HepG2 (cell line): ENCODE results near the gene UQCC5. TPM values are rescaled to one million over a fixed set of nuclear protein-coding genes. Genes with fewer than 3 reads are reported as not detected.

Experiments
- ATAC-seq: fragments of 200-7000 bp; cut with Tn5 transposase; 3 replicates; pipeline ENCODE4 v1.9.1; 2020; ENCODE audit warnings: mild to moderate bottlenecking, moderate library complexity
- BruUV-seq: library from RNA; stranded (reverse); fragments of 400-500 nt; replicated peaks from 2 replicates; lab custom pipeline; 2021; lab: Mats Ljungman, UMichigan
- CTCF ChIA-PET: fragments of 300-600 bp; formaldehyde crosslinking; extraction: SDS; loops from one replicate; lab custom pipeline; 2021; ENCODE audit warnings: low total read pairs, inconsistent platforms, low intra/inter-chr PET ratio; lab: Yijun Ruan, JAX
- POLR2A ChIA-PET: fragments of 350-600 bp; sonication (Branson Sonifier 250); formaldehyde crosslinking; loops from one replicate; lab custom pipeline; 2020; ENCODE audit warnings: antibody characterized with exemption, inconsistent platforms; lab: Yijun Ruan, JAX
- DNase-seq: peaks from one replicate; pipeline ENCODE4 v3.0.0-alpha.2; 2015; ENCODE audit warnings: low spot score
- FAIRE-seq: peaks from 3 replicates; lab custom pipeline; 2011; peaks lifted over from hg19 to GRCh38; lab: Jason Lieb, UNC
- H2AFZ ChIP-seq: one replicate; pipeline ENCODE4 v1.6.1; 2011; ENCODE audit warnings: low read length, inconsistent platforms
- H3K27ac ChIP-seq: fragments of 300-600 bp; 3 replicates; pipeline ENCODE4 v1.8.0; 2011; ENCODE audit warnings: mixed run types, mild to moderate bottlenecking, mixed read lengths, low read length, inconsistent platforms; ENCODE audit not compliant: insufficient read depth; ENCODE audit errors: extremely low read length
- H3K27me3 ChIP-seq, 2 experiments: fragments of 200-600 bp in 1 of 2; 2 replicates in 1 of 2; 3 replicates in 1 of 2; pipeline versions ENCODE4 v1.6.0 to v1.8.0; 2011; ENCODE audit warnings: low read length in 2 of 2, mild to moderate bottlenecking in 2 of 2, moderate library complexity in 2 of 2, inconsistent platforms in 1 of 2; ENCODE audit not compliant: insufficient read depth in 2 of 2, control insufficient read depth in 1 of 2
- H3K36me3 ChIP-seq, 2 experiments: fragments of 200-600 bp in 1 of 2; replicated peaks in 1 of 2; 2 replicates in 1 of 2; 3 replicates in 1 of 2; pipeline versions ENCODE4 v1.5.1 to v1.8.0; 2011; ENCODE audit warnings: low read length in 2 of 2, inconsistent platforms in 1 of 2; ENCODE audit not compliant: insufficient read depth in 2 of 2, control insufficient read depth in 1 of 2
- H3K4me1 ChIP-seq: 2 replicates; pipeline ENCODE4 v1.5.1; 2012; ENCODE audit warnings: low read length, inconsistent platforms; ENCODE audit not compliant: insufficient read depth
- H3K4me2 ChIP-seq: 2 replicates; pipeline ENCODE4 v1.6.0; 2011; ENCODE audit warnings: low read depth, low read length, inconsistent platforms
- H3K4me3 ChIP-seq, 3 experiments: fragments of 200-600 bp in 1 of 3; sonication (generic), shearing (Covaris generic) in 1 of 3; replicated peaks in 1 of 3; 2 replicates each; pipeline ENCODE4 v1.5.1; 2011 to 2016; ENCODE audit warnings: low read length in 3 of 3, inconsistent platforms in 2 of 3, low read depth in 2 of 3, mild to moderate bottlenecking in 2 of 3, control low read depth in 1 of 3, mixed read lengths in 1 of 3; ENCODE audit not compliant: insufficient read depth in 1 of 3
- H3K79me2 ChIP-seq: one replicate; pipeline ENCODE4 v1.6.1; 2011; ENCODE audit warnings: low read length, inconsistent platforms; ENCODE audit not compliant: insufficient read depth
- H3K9ac ChIP-seq: 2 replicates; pipeline ENCODE4 v1.6.0; 2011; ENCODE audit warnings: mild to moderate bottlenecking, low read depth, low read length, inconsistent platforms; ENCODE audit not compliant: insufficient read depth
- H3K9me3 ChIP-seq: 2 replicates; pipeline ENCODE4 v1.5.1; 2012; ENCODE audit warnings: mild to moderate bottlenecking, low read length
- H4K20me1 ChIP-seq: 2 replicates; pipeline ENCODE4 v1.6.0; 2011; ENCODE audit warnings: inconsistent platforms, mild to moderate bottlenecking, low read length, moderate library complexity; ENCODE audit not compliant: insufficient read depth
- FOXM1 ChIP-seq: sonication (generic); formaldehyde crosslinking; IDR thresholded peaks from 2 replicates; pipeline ENCODE4 v1.5.0; 2020; ENCODE audit warnings: missing genetic modification reagents
- HMGA1 ChIP-seq: sonication (generic); formaldehyde crosslinking; conservative IDR thresholded peaks from 2 replicates; pipeline ENCODE4 v1.4.0; 2020; ENCODE audit warnings: missing genetic modification reagents
- LCORL ChIP-seq, 2 experiments: fragments of 450-650 bp in 1 of 2; sonication (generic) in 1 of 2; formaldehyde crosslinking in 1 of 2; IDR thresholded peaks; 2 replicates each; pipeline versions ENCODE4 v1.5.0 to v1.6.1; 2017 to 2020; ENCODE audit warnings: antibody characterized with exemption in 1 of 2, missing genetic modification reagents in 1 of 2
- REL ChIP-seq: sonication (generic); formaldehyde crosslinking; conservative IDR thresholded peaks from 2 replicates; pipeline ENCODE4 v1.8.0; 2022; ENCODE audit warnings: mild to moderate bottlenecking, missing genetic modification reagents, moderate library complexity
- SIX1 ChIP-seq: sonication (generic); formaldehyde crosslinking; IDR thresholded peaks from 2 replicates; pipeline ENCODE4 v1.4.0; 2020; ENCODE audit warnings: missing genetic modification reagents, borderline replicate concordance
- SP5 ChIP-seq: IDR thresholded peaks from 2 replicates; pipeline ENCODE4 v1.6.1; 2016; ENCODE audit warnings: low read depth, borderline replicate concordance
- ZNF256 ChIP-seq: sonication (generic); formaldehyde crosslinking; conservative IDR thresholded peaks from 2 replicates; pipeline ENCODE4 v1.4.0; 2020; ENCODE audit warnings: missing genetic modification reagents
- ZNF33A ChIP-seq: sonication (generic); formaldehyde crosslinking; IDR thresholded peaks from 2 replicates; pipeline ENCODE4 v1.5.1; 2020; ENCODE audit warnings: missing genetic modification reagents, mild to moderate bottlenecking, moderate library complexity, borderline replicate concordance
- ZNF468 ChIP-seq: sonication (generic); formaldehyde crosslinking; IDR thresholded peaks from 2 replicates; pipeline ENCODE4 v1.8.0; 2022; ENCODE audit warnings: mild to moderate bottlenecking, moderate library complexity, missing genetic modification reagents
- ZNF780A ChIP-seq: sonication (generic); formaldehyde crosslinking; IDR thresholded peaks from 2 replicates; pipeline ENCODE4 v1.8.0; 2022; ENCODE audit warnings: mild to moderate bottlenecking, missing genetic modification reagents, moderate library complexity
- WGBS: methylation state at CpG from one replicate; pipeline ENCODE4 v1.1.6; 2017; ENCODE audit warnings: low lambda C conversion rate; 5-methylcytosine and 5-hydroxymethylcytosine counted together
- in situ Hi-C: cut with HindIII; loops from 2 replicates; pipeline ENCODE4 v1.10.0; 2017; ENCODE audit warnings: low pct_unique_long_range_greater_than_20kb; ENCODE audit not compliant: extremely low pct_ligation_motif_present
- intact Hi-C: fragments of 100-400 bp; cut with micrococcal nuclease; formaldehyde crosslinking; loops from one replicate; pipeline ENCODE4 v1.10.0; 2022; ENCODE audit not compliant: unreplicated experiment
- polyA plus RNA-seq, 8 experiments: library from polyadenylated mRNA; depleted of rRNA in 3 of 8; stranded (reverse) in 7 of 8; unstranded in 1 of 8; fragments of >200 nt; fragmentation: Illumina TruSeq in 4 of 8; extraction: Trizol in 4 of 8; gene quantifications; 2 replicates each; pipeline versions ENCODE4 v1.2.1 to v1.2.3, GENCODE V29; 2011 to 2016; ENCODE audit warnings: low read depth in 4 of 8, missing spikeins in 1 of 8, mixed read lengths in 1 of 8; ENCODE audit not compliant: insufficient read depth in 1 of 8
- total RNA-seq, 5 experiments: library from RNA; depleted of rRNA; stranded (reverse); fragments of >200 nt; fragmentation: Illumina TruSeq; extraction: Trizol; gene quantifications; 2 replicates each; pipeline ENCODE4 v1.2.3, GENCODE V29; 2016; ENCODE audit warnings: low read depth in 1 of 5
- TF ChIP-seq, protein P1 (sequence below): sonication (generic); formaldehyde crosslinking; IDR thresholded peaks from 2 replicates; pipeline ENCODE4 v1.9.0; 2021; ENCODE audit warnings: missing genetic modification reagents, mild to moderate bottlenecking, borderline replicate concordance
- TF ChIP-seq, protein P2 (sequence below): sonication (generic); formaldehyde crosslinking; conservative IDR thresholded peaks from 2 replicates; pipeline ENCODE4 v1.8.0; 2022; ENCODE audit warnings: mild to moderate bottlenecking, moderate library complexity, missing genetic modification reagents
- TF ChIP-seq, protein P3 (sequence below): sonication (generic); formaldehyde crosslinking; IDR thresholded peaks from 2 replicates; pipeline ENCODE4 v1.8.0; 2023; ENCODE audit warnings: mild to moderate bottlenecking, missing genetic modification reagents
- TF ChIP-seq, protein P4 (sequence below): sonication (generic); formaldehyde crosslinking; IDR thresholded peaks from 2 replicates; pipeline ENCODE4 v1.4.0; 2020; ENCODE audit warnings: missing genetic modification reagents

Gene UQCC5
- total and polyA plus RNA-seq, 2 of the 13 experiments (the other 11 are each of a cell fraction or from before 2014, with no cell fraction given), result 15.4 to 29.5 TPM

GRCh38 chr3:52488746-52489145 is 47.7 kb upstream of the UQCC5 start:
- Histone ChIP-seq H3K27me3 (no peaks in the 10 kb centered on the region), H3K4me2 (no peak overlapping the region), H2AFZ (no peak overlapping the region), H3K79me2 (no peaks in the 10 kb centered on the region), H3K36me3 (peaks cover 18 to 41% of the 10 kb centered on the region in 2 experiments), H3K9me3 (no peaks in the 10 kb centered on the region), H3K9ac (no peak overlapping the region), H3K27ac (no peak overlapping the region), H4K20me1 (no peaks in the 10 kb centered on the region; the same call in 1 of the 2 replicates), H3K4me1 (peaks cover 4% of the 10 kb centered on the region; the same call in 1 of the 2 replicates), H3K4me3 (no peak overlapping the region)
- DNase-seq (no peak), ATAC-seq (no peak), FAIRE-seq (no peak)
- ChIA-PET POLR2A (no interaction called here), CTCF (no interaction called here)
- in situ Hi-C loops, result no loop called here
- intact Hi-C loops, result no loop called here
- no TSS peak for BruUV-seq
- TF ChIP-seq HMGA1 (CRISPR knock-in tag) (no peak), ZNF33A (CRISPR knock-in tag) (no peak), ZNF780A (CRISPR knock-in tag) (no peak), SP5 (CRISPR knock-in tag) (no peak), ZNF468 (CRISPR knock-in tag) (no peak), SIX1 (CRISPR knock-in tag) (no peak), LCORL (IDR thresholded peaks at IDR 0.05) (no peak), LCORL (CRISPR knock-in tag; IDR thresholded peaks at IDR 0.05) (no peak), ZNF256 (CRISPR knock-in tag) (no peak), FOXM1 (CRISPR knock-in tag) (no peak), REL (CRISPR knock-in tag) (no peak)
- TF ChIP-seq, protein P1, sequence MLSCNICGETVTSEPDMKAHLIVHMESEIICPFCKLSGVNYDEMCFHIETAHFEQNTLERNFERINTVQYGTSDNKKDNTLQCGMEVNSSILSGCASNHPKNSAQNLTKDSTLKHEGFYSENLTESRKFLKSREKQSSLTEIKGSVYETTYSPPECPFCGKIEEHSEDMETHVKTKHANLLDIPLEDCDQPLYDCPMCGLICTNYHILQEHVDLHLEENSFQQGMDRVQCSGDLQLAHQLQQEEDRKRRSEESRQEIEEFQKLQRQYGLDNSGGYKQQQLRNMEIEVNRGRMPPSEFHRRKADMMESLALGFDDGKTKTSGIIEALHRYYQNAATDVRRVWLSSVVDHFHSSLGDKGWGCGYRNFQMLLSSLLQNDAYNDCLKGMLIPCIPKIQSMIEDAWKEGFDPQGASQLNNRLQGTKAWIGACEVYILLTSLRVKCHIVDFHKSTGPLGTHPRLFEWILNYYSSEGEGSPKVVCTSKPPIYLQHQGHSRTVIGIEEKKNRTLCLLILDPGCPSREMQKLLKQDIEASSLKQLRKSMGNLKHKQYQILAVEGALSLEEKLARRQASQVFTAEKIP (CRISPR knock-in tag), result no peak
- TF ChIP-seq, protein P2, sequence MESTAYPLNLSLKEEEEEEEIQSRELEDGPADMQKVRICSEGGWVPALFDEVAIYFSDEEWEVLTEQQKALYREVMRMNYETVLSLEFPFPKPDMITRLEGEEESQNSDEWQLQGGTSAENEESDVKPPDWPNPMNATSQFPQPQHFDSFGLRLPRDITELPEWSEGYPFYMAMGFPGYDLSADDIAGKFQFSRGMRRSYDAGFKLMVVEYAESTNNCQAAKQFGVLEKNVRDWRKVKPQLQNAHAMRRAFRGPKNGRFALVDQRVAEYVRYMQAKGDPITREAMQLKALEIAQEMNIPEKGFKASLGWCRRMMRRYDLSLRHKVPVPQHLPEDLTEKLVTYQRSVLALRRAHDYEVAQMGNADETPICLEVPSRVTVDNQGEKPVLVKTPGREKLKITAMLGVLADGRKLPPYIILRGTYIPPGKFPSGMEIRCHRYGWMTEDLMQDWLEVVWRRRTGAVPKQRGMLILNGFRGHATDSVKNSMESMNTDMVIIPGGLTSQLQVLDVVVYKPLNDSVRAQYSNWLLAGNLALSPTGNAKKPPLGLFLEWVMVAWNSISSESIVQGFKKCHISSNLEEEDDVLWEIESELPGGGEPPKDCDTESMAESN (CRISPR knock-in tag), result no peak
- TF ChIP-seq, protein P3, sequence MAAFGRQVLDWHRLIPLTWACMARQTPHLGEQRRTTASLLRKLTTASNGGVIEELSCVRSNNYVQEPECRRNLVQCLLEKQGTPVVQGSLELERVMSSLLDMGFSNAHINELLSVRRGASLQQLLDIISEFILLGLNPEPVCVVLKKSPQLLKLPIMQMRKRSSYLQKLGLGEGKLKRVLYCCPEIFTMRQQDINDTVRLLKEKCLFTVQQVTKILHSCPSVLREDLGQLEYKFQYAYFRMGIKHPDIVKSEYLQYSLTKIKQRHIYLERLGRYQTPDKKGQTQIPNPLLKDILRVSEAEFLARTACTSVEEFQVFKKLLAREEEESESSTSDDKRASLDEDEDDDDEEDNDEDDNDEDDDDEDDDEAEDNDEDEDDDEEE (CRISPR knock-in tag), result no peak
- TF ChIP-seq, protein P4, sequence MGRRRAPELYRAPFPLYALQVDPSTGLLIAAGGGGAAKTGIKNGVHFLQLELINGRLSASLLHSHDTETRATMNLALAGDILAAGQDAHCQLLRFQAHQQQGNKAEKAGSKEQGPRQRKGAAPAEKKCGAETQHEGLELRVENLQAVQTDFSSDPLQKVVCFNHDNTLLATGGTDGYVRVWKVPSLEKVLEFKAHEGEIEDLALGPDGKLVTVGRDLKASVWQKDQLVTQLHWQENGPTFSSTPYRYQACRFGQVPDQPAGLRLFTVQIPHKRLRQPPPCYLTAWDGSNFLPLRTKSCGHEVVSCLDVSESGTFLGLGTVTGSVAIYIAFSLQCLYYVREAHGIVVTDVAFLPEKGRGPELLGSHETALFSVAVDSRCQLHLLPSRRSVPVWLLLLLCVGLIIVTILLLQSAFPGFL (CRISPR knock-in tag), result no peak
- WGBS, result no CpG with 5 or more reads among the region's 3 CpGs
